H1 (cell line): ENCODE data around the gene GABRB2. TPM values are rescaled to one million over a fixed set of nuclear protein-coding genes. Genes with fewer than 3 reads are reported as not detected.

Experiments used
- CTCF ChIA-PET: fragments of 300-600 bp; sonication (Branson Sonifier 250); formaldehyde crosslinking; loops from one replicate; lab custom pipeline; 2021; ENCODE audit not compliant: partially characterized antibody; lab: Charles Lee
- POLR2A ChIA-PET: fragments of 300-600 bp; sonication (Branson Sonifier 250); formaldehyde crosslinking; loops from one replicate; lab custom pipeline; 2021; ENCODE audit warnings: inconsistent platforms; ENCODE audit not compliant: partially characterized antibody; lab: Charles Lee
- DNase-seq, 2 experiments: peaks; one replicate each; pipeline versions ENCODE4 v3.0.0 to v3.0.0-alpha.2; 2010 to 2022; ENCODE audit warnings: low spot score in 2 of 2, low read depth in 1 of 2, mixed read lengths in 1 of 2
- FAIRE-seq: peaks from 2 replicates; lab custom pipeline; 2011; peaks lifted over from hg19 to GRCh38; lab: Jason Lieb, UNC
- H2AFZ ChIP-seq: 2 replicates; pipeline ENCODE4 v1.8.1; 2012; ENCODE audit warnings: low read length, inconsistent platforms
- H2AK5ac ChIP-seq: 2 replicates; pipeline ENCODE4 v1.6.1; 2013; ENCODE audit warnings: low read depth, low read length
- H2BK120ac ChIP-seq: replicated peaks from 2 replicates; pipeline ENCODE3; 2013; ENCODE audit warnings: low read depth, low read length, inconsistent platforms
- H2BK12ac ChIP-seq: 2 replicates; pipeline ENCODE4 v1.6.1; 2013; ENCODE audit warnings: low read depth, low read length
- H2BK15ac ChIP-seq: 2 replicates; pipeline ENCODE4 v1.6.1; 2013; ENCODE audit warnings: low read length
- H2BK20ac ChIP-seq: 2 replicates; pipeline ENCODE4 v1.6.1; 2013; ENCODE audit warnings: low read length
- H2BK5ac ChIP-seq: 2 replicates; pipeline ENCODE4 v1.6.1; 2013; ENCODE audit warnings: low read depth, low read length
- H3K14ac ChIP-seq: 2 replicates; pipeline ENCODE4 v1.6.1; 2013; ENCODE audit warnings: inconsistent platforms; ENCODE audit not compliant: insufficient read length
- H3K18ac ChIP-seq: 2 replicates; pipeline ENCODE4 v1.6.1; 2013; ENCODE audit warnings: low read length; ENCODE audit errors: extremely low read depth
- H3K23ac ChIP-seq: 2 replicates; pipeline ENCODE4 v1.6.1; 2013; ENCODE audit warnings: inconsistent platforms; ENCODE audit not compliant: insufficient read length
- H3K23me2 ChIP-seq: 2 replicates; pipeline ENCODE4 v1.6.1; 2013; ENCODE audit warnings: low read depth, low read length
- H3K27ac ChIP-seq: 2 replicates; pipeline ENCODE4 v1.6.1; 2011; ENCODE audit warnings: low read depth, low read length, inconsistent platforms
- H3K27me3 ChIP-seq, 4 experiments: replicated peaks in 1 of 4; 1 replicate in 1 of 4; 2 replicates in 3 of 4; pipeline versions ENCODE4 v1.6.1 to v1.8.1; 2011 to 2013; ENCODE audit warnings: low read length in 3 of 4, mild to moderate bottlenecking in 3 of 4, inconsistent platforms in 2 of 4, mixed read lengths in 2 of 4, moderate library complexity in 1 of 4; ENCODE audit not compliant: control insufficient read depth in 3 of 4, insufficient read depth in 3 of 4; ENCODE audit errors: extremely low read depth in 1 of 4
- H3K36me3 ChIP-seq, 4 experiments: 2 replicates each; pipeline versions ENCODE4 v1.6.1 to v1.8.1; 2011 to 2013; ENCODE audit warnings: mild to moderate bottlenecking in 4 of 4, low read length in 3 of 4, moderate library complexity in 2 of 4, control low read depth in 1 of 4, inconsistent platforms in 1 of 4; ENCODE audit not compliant: insufficient read depth in 4 of 4, control insufficient read depth in 2 of 4
- H3K4ac ChIP-seq: replicated peaks from 2 replicates; pipeline ENCODE3; 2013; ENCODE audit warnings: low read length, low read depth, mixed read lengths, inconsistent platforms; ENCODE audit not compliant: insufficient read length
- H3K4me1 ChIP-seq, 4 experiments: replicated peaks in 1 of 4; 1 replicate in 1 of 4; 2 replicates in 3 of 4; pipeline versions ENCODE4 v1.6.1 to v1.8.1; 2011 to 2013; ENCODE audit warnings: low read length in 3 of 4, inconsistent platforms in 2 of 4, mixed read lengths in 1 of 4; ENCODE audit not compliant: insufficient read depth in 4 of 4, control insufficient read depth in 3 of 4
- H3K4me2 ChIP-seq, 2 experiments: 2 replicates each; pipeline versions ENCODE4 v1.6.1 to v1.8.1; 2011 to 2013; ENCODE audit warnings: low read depth in 2 of 2, low read length in 2 of 2, control low read depth in 1 of 2, inconsistent platforms in 1 of 2, mild to moderate bottlenecking in 1 of 2; ENCODE audit not compliant: insufficient read depth in 1 of 2
- H3K4me3 ChIP-seq, 4 experiments: fragments of 200-600, 300-600 bp in 1 of 4; sonication (generic), shearing (Covaris generic), sonication (Bioruptor Twin) in 1 of 4; 2 replicates each; pipeline versions ENCODE4 v1.5.1 to v1.8.1; 2011 to 2016; ENCODE audit warnings: low read length in 4 of 4, low read depth in 3 of 4, control low read depth in 2 of 4, inconsistent platforms in 2 of 4, mild to moderate bottlenecking in 2 of 4, mixed read lengths in 1 of 4, moderate library complexity in 1 of 4; ENCODE audit not compliant: insufficient read depth in 2 of 4; ENCODE audit errors: extremely low read depth in 1 of 4
- H3K56ac ChIP-seq: replicated peaks from 2 replicates; pipeline ENCODE3; 2013; ENCODE audit warnings: low read depth, mild to moderate bottlenecking, mixed read lengths, low read length, inconsistent platforms; ENCODE audit not compliant: insufficient read length
- H3K79me1 ChIP-seq: 2 replicates; pipeline ENCODE4 v1.6.1; 2013; ENCODE audit warnings: low read depth, low read length, control low read depth
- H3K79me2 ChIP-seq, 2 experiments: 2 replicates each; pipeline versions ENCODE4 v1.6.1 to v1.8.1; 2012 to 2013; ENCODE audit warnings: low read length in 2 of 2, mild to moderate bottlenecking in 2 of 2, inconsistent platforms in 1 of 2; ENCODE audit not compliant: insufficient read depth in 2 of 2, control insufficient read depth in 1 of 2
- H3K9ac ChIP-seq, 4 experiments: replicated peaks in 1 of 4; 1 replicate in 1 of 4; 2 replicates in 3 of 4; pipeline versions ENCODE4 v1.6.1 to v1.8.1; 2011 to 2013; ENCODE audit warnings: low read depth in 3 of 4, low read length in 3 of 4, control low read depth in 2 of 4, mild to moderate bottlenecking in 2 of 4, moderate library complexity in 2 of 4, inconsistent platforms in 1 of 4; ENCODE audit errors: extremely low read depth in 1 of 4
- H3K9me3 ChIP-seq, 2 experiments: 2 replicates each; pipeline versions ENCODE4 v1.6.1 to v1.8.1; 2012 to 2013; ENCODE audit warnings: mild to moderate bottlenecking in 2 of 2, moderate library complexity in 2 of 2, control low read depth in 1 of 2, inconsistent platforms in 1 of 2, low read depth in 1 of 2, low read length in 1 of 2, mixed read lengths in 1 of 2; ENCODE audit not compliant: insufficient read depth in 2 of 2
- H4K20me1 ChIP-seq, 2 experiments: replicated peaks in 1 of 2; 2 replicates each; pipeline versions ENCODE3 to v1.8.1; 2011 to 2013; ENCODE audit warnings: inconsistent platforms in 2 of 2, low read length in 2 of 2, mild to moderate bottlenecking in 1 of 2; ENCODE audit not compliant: insufficient read depth in 2 of 2, control insufficient read depth in 1 of 2
- H4K5ac ChIP-seq: 2 replicates; pipeline ENCODE4 v1.6.1; 2013; ENCODE audit warnings: low read length, low read depth, mixed read lengths, inconsistent platforms; ENCODE audit not compliant: insufficient read length
- H4K8ac ChIP-seq: 2 replicates; pipeline ENCODE4 v1.8.0; 2013; ENCODE audit warnings: mild to moderate bottlenecking, moderate library complexity, low read length, inconsistent platforms; ENCODE audit not compliant: insufficient read depth; ENCODE audit errors: extremely low read depth
- H4K91ac ChIP-seq: replicated peaks from 2 replicates; pipeline ENCODE3; 2013; ENCODE audit warnings: low read length, mixed read lengths, inconsistent platforms; ENCODE audit not compliant: insufficient read length
- KDM4A ChIP-seq: IDR thresholded peaks from one replicate; pipeline ENCODE4 v1.7.1; 2012; ENCODE audit warnings: low read depth, mild to moderate bottlenecking, moderate library complexity, low read length, inconsistent platforms; ENCODE audit not compliant: severe bottlenecking
- SIRT6 ChIP-seq: IDR thresholded peaks from one replicate; pipeline ENCODE4 v1.7.1; 2012; ENCODE audit warnings: low read length, inconsistent platforms
- SUZ12 ChIP-seq: fragments of 200-600 bp; sonication (generic); IDR thresholded peaks from 2 replicates; pipeline ENCODE4 v1.6.1; 2012; ENCODE audit warnings: mild to moderate bottlenecking, inconsistent platforms, low read length, moderate library complexity, mixed read lengths
- TCF12 ChIP-seq: IDR thresholded peaks from 2 replicates; pipeline ENCODE4 v1.6.1; 2011; ENCODE audit warnings: low read depth, mild to moderate bottlenecking, low read length
- WGBS, 2 experiments: shearing (Covaris generic) in 1 of 2; methylation state at CpG; one replicate each; pipeline versions ENCODE4 v1.1.6 to v1.1.7; 2013 to 2015; ENCODE audit warnings: low lambda C conversion rate in 2 of 2, mixed read lengths in 2 of 2, inconsistent platforms in 1 of 2, low coverage in 1 of 2, missing lambda C conversion rate in 1 of 2; ENCODE audit not compliant: insufficient replicate concordance in 2 of 2, insufficient coverage in 1 of 2, insufficient read length in 1 of 2; ENCODE audit errors: extremely low coverage in 1 of 2, missing lambda C conversion rate in 1 of 2; 5-methylcytosine and 5-hydroxymethylcytosine counted together
- polyA plus RNA-seq, 7 experiments: library from polyadenylated mRNA; depleted of rRNA in 3 of 7; stranded (reverse) in 5 of 7; unstranded in 2 of 7; fragments of >200 nt in 5 of 7; fragments of 200-250 nt in 2 of 7; gene quantifications; 1 replicate in 5 of 7; 2 replicates in 1 of 7; 4 replicates in 1 of 7; pipeline versions ENCODE4 v1.2.1 to v1.2.3, GENCODE V29; 2011 to 2013; ENCODE audit warnings: missing spikeins in 2 of 7, mixed read lengths in 2 of 7
- total RNA-seq: library from RNA; stranded (reverse); fragmentation: NEBNext Ultra II Directional; extraction: Animal tissue kit (Norgen Biotek cat#: 25700); gene quantifications from 2 replicates; pipeline ENCODE4 v1.2.1, GENCODE V29; 2021

Gene GABRB2
- total and polyA plus RNA-seq, 2 of the 8 experiments (the other 6 are each of a cell fraction or from before 2014, with no cell fraction given): 0.54 to 1.9 TPM

- Histone ChIP-seq H4K20me1 (no peaks in the 10 kb centered on the region), H3K9ac (no peak overlapping the region), H2BK15ac (no peak overlapping the region), H3K9me3 (no peaks in the 10 kb centered on the region), H2AFZ (no peak overlapping the region), H2BK12ac (no peak overlapping the region), H4K5ac (no peak overlapping the region), H3K79me2 (no peaks in the 10 kb centered on the region), H2BK5ac (no peak overlapping the region), H3K36me3 (no peaks in the 10 kb centered on the region), H3K23ac (no peak overlapping the region), H3K27me3 (no peaks in the 10 kb centered on the region), H3K79me1 (no peaks in the 10 kb centered on the region), H3K18ac (no peak overlapping the region), H3K4me1 (peaks cover 0 to 4% (median 0%) of the 10 kb centered on the region in 4 experiments; a peak in 1 of 7 replicates), H3K4ac (no peak overlapping the region), H4K8ac (no peak overlapping the region), H3K56ac (no peak overlapping the region), H3K4me2 (no peak overlapping the region), H4K91ac (no peak overlapping the region), H2AK5ac (no peak overlapping the region), H3K14ac (no peak overlapping the region), H3K27ac (no peak overlapping the region), H2BK120ac (no peak overlapping the region), H3K23me2 (no peaks in the 10 kb centered on the region), H3K4me3 (no peak overlapping the region), H2BK20ac (no peak overlapping the region)
- POLR2A ChIA-PET: interaction anchor here (1.0 kb wide), 1 partner anchor 25 kb away, joined by 3 read pairs; no protein-coding TSS in a partner anchor
- DNase-seq (no peak), FAIRE-seq (no peak)
- 95% methylated on average over 1 of the region's 1 CpG; no CpG with 5 or more reads in 1 of the 2 experiments for WGBS, 2 experiments
- CTCF ChIA-PET: no interaction called here
- TF ChIP-seq TCF12: no peak
- TF ChIP-seq SUZ12: no peak
- TF ChIP-seq SIRT6: no peak
- no peak for TF ChIP-seq KDM4A
Observed at GRCh38 chr5:161391724-161392123, 154.8 kb downstream of the GABRB2 start.
